ENCODE results near the gene RAPGEF5.

DNA sequence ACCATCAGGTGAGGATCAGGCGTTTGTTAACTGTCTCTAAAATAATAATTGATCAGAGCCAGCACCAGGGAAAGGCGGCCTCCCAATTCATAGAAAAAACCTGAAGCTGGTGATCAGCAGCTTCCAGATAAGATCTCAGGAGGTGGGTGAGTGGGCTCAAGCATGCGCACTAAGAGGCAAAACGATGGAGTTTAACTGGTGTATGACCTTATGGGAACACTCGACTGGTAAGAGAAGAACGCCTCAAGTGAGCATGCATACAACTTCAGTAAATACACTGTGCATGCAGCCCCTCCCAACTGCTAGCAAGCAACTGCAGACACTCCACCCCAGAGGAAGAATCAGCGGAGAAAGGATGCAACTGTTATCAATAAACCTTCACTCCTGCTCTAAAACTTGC lies 18.1 kb downstream of the RAPGEF5 start:
- no peak for TF ChIP-seq SUZ12 (IDR thresholded peaks at IDR 0.05; ENCODE audit: extremely low read depth, insufficient read depth, insufficient read length)
- TF ChIP-seq ZNF274 (IDR thresholded peaks at IDR 0.05; ENCODE audit: low read depth, low read length), result no peak

Measured in NT2/D1 (cell line).